HepG2 (cell line): Measurements from ENCODE around the gene STUB1. TPM values are rescaled to one million over a fixed set of nuclear protein-coding genes. Genes with fewer than 3 reads are reported as not detected.

Source experiments
- CENPT ChIP-seq: sonication (generic); formaldehyde crosslinking; IDR thresholded peaks from 2 replicates; pipeline ENCODE4 v1.8.0; 2022; ENCODE audit warnings: low read depth, mild to moderate bottlenecking, moderate library complexity, missing genetic modification reagents
- ETV6 ChIP-seq: sonication (generic); formaldehyde crosslinking; conservative IDR thresholded peaks from 2 replicates; pipeline ENCODE4 v1.4.0; 2020; ENCODE audit warnings: missing genetic modification reagents
- GABPA ChIP-seq, 2 experiments: IDR thresholded peaks; 2 replicates each; pipeline ENCODE4 v1.6.1; 2011 to 2016; ENCODE audit warnings: low read depth in 2 of 2, low read length in 1 of 2, missing biosample characterization in 1 of 2, missing genetic modification characterization in 1 of 2
- RERE ChIP-seq: IDR thresholded peaks from 2 replicates; pipeline ENCODE4 v1.6.1; 2016; ENCODE audit warnings: low read depth, missing genetic modification reagents, missing compliant biosample characterization
- ZEB1 ChIP-seq: IDR thresholded peaks from 2 replicates; pipeline ENCODE4 v1.6.1; 2012; ENCODE audit warnings: mild to moderate bottlenecking, low read depth, inconsistent platforms; ENCODE audit not compliant: insufficient replicate concordance
- ZMYM4 ChIP-seq: sonication (generic); formaldehyde crosslinking; IDR thresholded peaks from 2 replicates; pipeline ENCODE4 v1.8.1; 2023; ENCODE audit warnings: mild to moderate bottlenecking, missing genetic modification reagents
- ZNF101 ChIP-seq: sonication (generic); formaldehyde crosslinking; IDR thresholded peaks from 2 replicates; pipeline ENCODE4 v1.4.0; 2020; ENCODE audit warnings: mild to moderate bottlenecking, low read depth, missing genetic modification reagents, borderline replicate concordance
- ZNF530 ChIP-seq: sonication (generic); formaldehyde crosslinking; IDR thresholded peaks from 2 replicates; pipeline ENCODE4 v1.5.0; 2020; ENCODE audit warnings: low read depth, mild to moderate bottlenecking, missing genetic modification reagents
- ZNF891 ChIP-seq: sonication (generic); formaldehyde crosslinking; IDR thresholded peaks from 2 replicates; pipeline ENCODE4 v1.5.0; 2020; ENCODE audit warnings: mild to moderate bottlenecking, missing genetic modification reagents
- polyA plus RNA-seq, 8 experiments: library from polyadenylated mRNA; depleted of rRNA in 3 of 8; stranded (reverse) in 7 of 8; unstranded in 1 of 8; fragments of >200 nt; fragmentation: Illumina TruSeq in 4 of 8; extraction: Trizol in 4 of 8; gene quantifications; 2 replicates each; pipeline versions ENCODE4 v1.2.1 to v1.2.3, GENCODE V29; 2011 to 2016; ENCODE audit warnings: low read depth in 4 of 8, missing spikeins in 1 of 8, mixed read lengths in 1 of 8; ENCODE audit not compliant: insufficient read depth in 1 of 8
- total RNA-seq, 5 experiments: library from RNA; depleted of rRNA; stranded (reverse); fragments of >200 nt; fragmentation: Illumina TruSeq; extraction: Trizol; gene quantifications; 2 replicates each; pipeline ENCODE4 v1.2.3, GENCODE V29; 2016; ENCODE audit warnings: low read depth in 1 of 5
- TF ChIP-seq, protein P1 (sequence below), 2 experiments: fragments of 450-650 bp in 1 of 2; sonication (generic) in 1 of 2; formaldehyde crosslinking in 1 of 2; IDR thresholded peaks; 2 replicates each; pipeline versions ENCODE4 v1.6.1 to v1.8.0; 2016 to 2022; ENCODE audit warnings: antibody characterized with exemption in 1 of 2, mild to moderate bottlenecking in 1 of 2, missing genetic modification reagents in 1 of 2
- TF ChIP-seq, protein P2 (sequence below): sonication (generic); formaldehyde crosslinking; IDR thresholded peaks from 2 replicates; pipeline ENCODE4 v1.5.0; 2020; ENCODE audit warnings: mild to moderate bottlenecking, missing genetic modification reagents, borderline replicate concordance

Gene STUB1
- total and polyA plus RNA-seq, 2 of the 13 experiments (the other 11 are each of a cell fraction or from before 2014, with no cell fraction given) = 52.9 to 78.2 TPM

DNA sequence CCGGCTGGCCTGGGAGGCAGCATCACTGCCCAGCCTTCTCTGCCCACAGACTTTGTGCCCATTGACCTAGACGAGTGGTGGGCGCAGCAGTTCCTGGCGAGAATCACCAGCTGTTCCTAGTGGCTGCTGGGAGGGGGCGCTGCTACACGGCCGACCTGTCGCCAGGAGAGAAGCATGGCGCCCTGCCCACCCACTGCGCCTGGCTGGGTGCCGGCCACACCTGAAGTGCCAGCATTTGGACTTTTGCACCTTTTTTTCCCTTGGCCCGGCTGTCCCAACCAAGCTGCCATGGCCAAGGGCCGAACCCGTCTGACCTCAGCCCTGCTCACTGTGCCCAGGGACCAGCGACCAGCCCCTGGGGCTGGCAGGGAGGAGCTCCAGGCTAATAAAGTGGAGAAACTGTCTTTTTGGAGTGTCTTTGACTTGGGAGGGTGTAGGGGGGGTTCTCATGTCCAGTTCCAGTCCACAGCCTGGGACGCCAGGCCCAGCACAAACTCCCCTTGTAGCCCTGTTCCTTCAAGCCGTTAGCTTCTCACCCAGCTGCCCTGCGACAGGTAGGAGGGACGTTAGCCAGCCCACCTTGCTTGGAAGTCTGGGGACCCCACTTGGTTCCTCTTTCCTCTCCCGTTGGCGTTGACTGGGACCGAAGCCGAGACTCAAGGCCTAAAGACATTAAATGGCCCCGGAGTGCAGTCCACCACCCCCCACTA, 32.0 kb upstream of the STUB1 start (continued):
- TF ChIP-seq, protein P1, sequence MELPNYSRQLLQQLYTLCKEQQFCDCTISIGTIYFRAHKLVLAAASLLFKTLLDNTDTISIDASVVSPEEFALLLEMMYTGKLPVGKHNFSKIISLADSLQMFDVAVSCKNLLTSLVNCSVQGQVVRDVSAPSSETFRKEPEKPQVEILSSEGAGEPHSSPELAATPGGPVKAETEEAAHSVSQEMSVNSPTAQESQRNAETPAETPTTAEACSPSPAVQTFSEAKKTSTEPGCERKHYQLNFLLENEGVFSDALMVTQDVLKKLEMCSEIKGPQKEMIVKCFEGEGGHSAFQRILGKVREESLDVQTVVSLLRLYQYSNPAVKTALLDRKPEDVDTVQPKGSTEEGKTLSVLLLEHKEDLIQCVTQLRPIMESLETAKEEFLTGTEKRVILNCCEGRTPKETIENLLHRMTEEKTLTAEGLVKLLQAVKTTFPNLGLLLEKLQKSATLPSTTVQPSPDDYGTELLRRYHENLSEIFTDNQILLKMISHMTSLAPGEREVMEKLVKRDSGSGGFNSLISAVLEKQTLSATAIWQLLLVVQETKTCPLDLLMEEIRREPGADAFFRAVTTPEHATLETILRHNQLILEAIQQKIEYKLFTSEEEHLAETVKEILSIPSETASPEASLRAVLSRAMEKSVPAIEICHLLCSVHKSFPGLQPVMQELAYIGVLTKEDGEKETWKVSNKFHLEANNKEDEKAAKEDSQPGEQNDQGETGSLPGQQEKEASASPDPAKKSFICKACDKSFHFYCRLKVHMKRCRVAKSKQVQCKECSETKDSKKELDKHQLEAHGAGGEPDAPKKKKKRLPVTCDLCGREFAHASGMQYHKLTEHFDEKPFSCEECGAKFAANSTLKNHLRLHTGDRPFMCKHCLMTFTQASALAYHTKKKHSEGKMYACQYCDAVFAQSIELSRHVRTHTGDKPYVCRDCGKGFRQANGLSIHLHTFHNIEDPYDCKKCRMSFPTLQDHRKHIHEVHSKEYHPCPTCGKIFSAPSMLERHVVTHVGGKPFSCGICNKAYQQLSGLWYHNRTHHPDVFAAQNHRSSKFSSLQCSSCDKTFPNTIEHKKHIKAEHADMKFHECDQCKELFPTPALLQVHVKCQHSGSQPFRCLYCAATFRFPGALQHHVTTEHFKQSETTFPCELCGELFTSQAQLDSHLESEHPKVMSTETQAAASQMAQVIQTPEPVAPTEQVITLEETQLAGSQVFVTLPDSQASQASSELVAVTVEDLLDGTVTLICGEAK (IDR thresholded peaks at IDR 0.05) = no peak
- TF ChIP-seq, protein P1 (CRISPR knock-in tag; IDR thresholded peaks at IDR 0.05) = no peak
- TF ChIP-seq ZNF530 = no peak
- 0 out of 2 replicates have a peak, but pooled peaks have one; percentile 39 for TF ChIP-seq ZMYM4 (CRISPR knock-in tag)
- TF ChIP-seq, protein P2, sequence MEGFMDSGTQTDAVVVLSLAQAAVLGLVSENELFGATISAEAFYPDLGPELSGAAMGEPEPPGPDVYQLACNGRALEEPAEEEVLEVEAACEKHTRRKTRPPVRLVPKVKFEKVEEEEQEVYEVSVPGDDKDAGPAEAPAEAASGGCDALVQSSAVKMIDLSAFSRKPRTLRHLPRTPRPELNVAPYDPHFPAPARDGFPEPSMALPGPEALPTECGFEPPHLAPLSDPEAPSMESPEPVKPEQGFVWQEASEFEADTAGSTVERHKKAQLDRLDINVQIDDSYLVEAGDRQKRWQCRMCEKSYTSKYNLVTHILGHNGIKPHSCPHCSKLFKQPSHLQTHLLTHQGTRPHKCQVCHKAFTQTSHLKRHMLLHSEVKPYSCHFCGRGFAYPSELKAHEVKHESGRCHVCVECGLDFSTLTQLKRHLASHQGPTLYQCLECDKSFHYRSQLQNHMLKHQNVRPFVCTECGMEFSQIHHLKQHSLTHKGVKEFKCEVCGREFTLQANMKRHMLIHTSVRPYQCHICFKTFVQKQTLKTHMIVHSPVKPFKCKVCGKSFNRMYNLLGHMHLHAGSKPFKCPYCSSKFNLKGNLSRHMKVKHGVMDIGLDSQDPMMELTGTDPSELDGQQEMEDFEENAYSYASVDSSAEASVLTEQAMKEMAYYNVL (CRISPR knock-in tag) = no peak
- no peak for TF ChIP-seq GABPA (IDR thresholded peaks at IDR 0.05; ENCODE audit: low read depth, low read length)
- TF ChIP-seq GABPA (CRISPR knock-in tag; IDR thresholded peaks at IDR 0.05; ENCODE audit: low read depth) = peak; percentile 38; the same call in 1 of the 2 replicates
- TF ChIP-seq ZEB1 = no peak
- TF ChIP-seq ZNF891 (CRISPR knock-in tag) = no peak
- no peak for TF ChIP-seq RERE (CRISPR knock-in tag)
- TF ChIP-seq CENPT (CRISPR knock-in tag) = no peak
- TF ChIP-seq ETV6 (CRISPR knock-in tag) = no peak
- TF ChIP-seq ZNF101 (CRISPR knock-in tag) = no peak
